ENCODE results near the gene CDK5RAP1. TPM values are rescaled to one million over a fixed set of nuclear protein-coding genes. Genes with fewer than 3 reads are reported as not detected.

CDK5RAP1 gene
- total RNA-seq, 1 experiment from 2014 or later = 53.4 TPM

GRCh38 chr20:33443512-33444239, 42.4 kb upstream of the CDK5RAP1 start, which contains the start of gene SNTA1:
Gene SNTA1 (minus strand): TSS chr20:33443763. CDS start chr20:33443620, 143 bp downstream.
- Histone ChIP-seq H3F3A (ENCODE audit: low read length, unreplicated experiment) (no peaks in the 10 kb centered on the region), H3K27ac (ENCODE audit: low read length) (no peak within 1 kb of the TSS), H3K79me2 (ENCODE audit: low read length) (no peaks in the 10 kb centered on the region), H3K9ac (ENCODE audit: low read length) (peak within 1 kb of the TSS; percentile 42; the same call in 1 of the 2 replicates), H2AFZ (ENCODE audit: low read length) (peak within 1 kb of the TSS; percentile 99), H3K4me3 (ENCODE audit: low read length) (peak within 1 kb of the TSS; percentile 84), H4K20me1 (ENCODE audit: low read length) (no peaks in the 10 kb centered on the region), H3K9me3 (ENCODE audit: low read length) (no peaks in the 10 kb centered on the region), H3K9me2 (replicated peaks; ENCODE audit: low read length) (no peaks in the 10 kb centered on the region), H3K36me3 (ENCODE audit: low read depth, low read length) (no peaks in the 10 kb centered on the region), H3K4me2 (ENCODE audit: low read length) (peak within 1 kb of the TSS; percentile 95), H3K4me1 (ENCODE audit: insufficient read depth, low read length) (peaks cover 5% of the 10 kb centered on the region; the same call in 1 of the 2 replicates), H3K27me3 (ENCODE audit: low read length) (no peaks in the 10 kb centered on the region)
- BruUV-seq (replicated peaks) = no TSS peak
- TF ChIP-seq CTCF (conservative IDR thresholded peaks at IDR 0.05; ENCODE audit: low read depth, low read length) = no peak
- TF ChIP-seq EZH2phosphoT487 (IDR thresholded peaks at IDR 0.05; ENCODE audit: borderline replicate concordance, low read length) = no peak
- TF ChIP-seq EZH2 (IDR thresholded peaks at IDR 0.05; ENCODE audit: low read length, unreplicated experiment) = no peak
- intact Hi-C loops (cut with micrococcal nuclease) = loop anchor here (1.0 to 10.0 kb wide), 2 partner anchors 42 to 179 kb away; partner anchors contain the start of gene CDK5RAP1
- peak; percentile 83 for DNase-seq
- ATAC-seq = peak; percentile 89
- ChIA-PET CTCF (interaction anchor here (0.6 to 1.0 kb wide), 2 partner anchors 42 to 223 kb away, joined by 3 read pairs; partner anchors contain the start of gene CDK5RAP1), POLR2A (ENCODE audit: unreplicated experiment) (interaction anchor here (0.6 kb wide), 4 partner anchors 47 to 1188 kb away, joined by 3 to 12 read pairs (median 4); partner anchors contain the start of gene CBFA2T2)

GRCh38 chr20:33443006-33443511, 41.7 kb upstream of the CDK5RAP1 start:
- BruUV-seq (replicated peaks) = no TSS peak
- Histone ChIP-seq H3K79me2 (ENCODE audit: low read length) (no peaks in the 10 kb centered on the region), H3K9me2 (replicated peaks; ENCODE audit: low read length) (no peaks in the 10 kb centered on the region), H4K20me1 (ENCODE audit: low read length) (no peaks in the 10 kb centered on the region), H3F3A (ENCODE audit: low read length, unreplicated experiment) (no peaks in the 10 kb centered on the region), H3K27me3 (ENCODE audit: low read length) (no peaks in the 10 kb centered on the region), H3K9me3 (ENCODE audit: low read length) (no peaks in the 10 kb centered on the region), H3K9ac (ENCODE audit: low read length) (peak overlapping the region; percentile 42; the same call in 1 of the 2 replicates), H3K27ac (ENCODE audit: low read length) (no peak overlapping the region), H2AFZ (ENCODE audit: low read length) (peak overlapping the region; percentile 99), H3K4me1 (ENCODE audit: insufficient read depth, low read length) (peaks cover 5% of the 10 kb centered on the region; the same call in 1 of the 2 replicates), H3K4me2 (ENCODE audit: low read length) (peak overlapping the region; percentile 95), H3K36me3 (ENCODE audit: low read depth, low read length) (no peaks in the 10 kb centered on the region), H3K4me3 (ENCODE audit: low read length) (peak overlapping the region; percentile 84)
- POLR2A ChIA-PET (ENCODE audit: unreplicated experiment) = interaction anchor here (0.6 kb wide), 3 partner anchors 200 to 1779 kb away, joined by 3 to 12 read pairs (median 4); no protein-coding TSS in a partner anchor
- TF ChIP-seq EZH2phosphoT487 (IDR thresholded peaks at IDR 0.05; ENCODE audit: borderline replicate concordance, low read length) (no peak), CTCF (conservative IDR thresholded peaks at IDR 0.05; ENCODE audit: low read depth, low read length) (no peak), EZH2 (IDR thresholded peaks at IDR 0.05; ENCODE audit: low read length, unreplicated experiment) (no peak)
- CTCF ChIA-PET = interaction anchor here (1.0 kb wide), 1 partner anchor 223 kb away, joined by 3 read pairs; no protein-coding TSS in a partner anchor
- intact Hi-C loops (cut with micrococcal nuclease) = loop anchor here (1.0 to 10.0 kb wide), 2 partner anchors 42 to 178 kb away; partner anchors contain the start of gene CDK5RAP1
- no peak for DNase-seq
- ATAC-seq = peak; percentile 19; the same call in 1 of the 2 replicates

Measured in PC-3 (cell line).